ENCODE results near the gene MAT2B. TPM values are rescaled to one million over a fixed set of nuclear protein-coding genes. Genes with fewer than 3 reads are reported as not detected.

Gene MAT2B
- polyA plus RNA-seq, 1 experiment, result 86.4 TPM

DNA sequence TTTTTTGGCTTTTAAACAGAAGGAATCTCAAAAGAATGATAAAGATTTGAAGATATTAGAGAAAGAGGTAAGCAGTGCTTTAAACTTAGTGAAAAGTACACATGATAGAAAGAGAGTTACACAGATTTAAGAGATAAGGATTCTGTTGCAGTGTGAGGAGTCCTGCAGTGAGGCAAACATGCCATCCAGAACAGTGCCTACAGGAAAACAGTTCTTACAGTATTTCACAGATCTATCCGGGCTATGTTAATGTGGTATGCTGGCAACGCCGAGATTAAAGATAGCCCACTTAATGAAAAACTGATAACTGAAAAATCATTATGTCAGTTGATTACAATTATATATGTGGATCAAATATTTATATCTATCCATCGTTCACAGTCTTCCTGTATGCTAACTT, 37.7 kb upstream of the MAT2B start:
- ChIA-PET POLR2A (interaction anchor here (0.8 kb wide), 1 partner anchor 8 kb away, joined by 3 read pairs; the partner anchor contains the start of genes HMMR and NUDCD2), CTCF (interaction anchor here (1.1 kb wide), 1 partner anchor 12 kb away, joined by 3 read pairs; no protein-coding TSS in a partner anchor)
- no peak for DNase-seq (ENCODE audit: low read depth, low spot score)
- Histone ChIP-seq H3K4me3 (ENCODE audit: low read depth, low read length) (no peak overlapping the region), H3K27ac (ENCODE audit: low read depth, low read length) (no peak overlapping the region), H3K9me3 (ENCODE audit: control insufficient read depth, insufficient read depth, low read length) (no peaks in the 10 kb centered on the region), H3K27me3 (ENCODE audit: control insufficient read depth, insufficient read depth, low read length) (no peaks in the 10 kb centered on the region)
- TF ChIP-seq, protein P1, sequence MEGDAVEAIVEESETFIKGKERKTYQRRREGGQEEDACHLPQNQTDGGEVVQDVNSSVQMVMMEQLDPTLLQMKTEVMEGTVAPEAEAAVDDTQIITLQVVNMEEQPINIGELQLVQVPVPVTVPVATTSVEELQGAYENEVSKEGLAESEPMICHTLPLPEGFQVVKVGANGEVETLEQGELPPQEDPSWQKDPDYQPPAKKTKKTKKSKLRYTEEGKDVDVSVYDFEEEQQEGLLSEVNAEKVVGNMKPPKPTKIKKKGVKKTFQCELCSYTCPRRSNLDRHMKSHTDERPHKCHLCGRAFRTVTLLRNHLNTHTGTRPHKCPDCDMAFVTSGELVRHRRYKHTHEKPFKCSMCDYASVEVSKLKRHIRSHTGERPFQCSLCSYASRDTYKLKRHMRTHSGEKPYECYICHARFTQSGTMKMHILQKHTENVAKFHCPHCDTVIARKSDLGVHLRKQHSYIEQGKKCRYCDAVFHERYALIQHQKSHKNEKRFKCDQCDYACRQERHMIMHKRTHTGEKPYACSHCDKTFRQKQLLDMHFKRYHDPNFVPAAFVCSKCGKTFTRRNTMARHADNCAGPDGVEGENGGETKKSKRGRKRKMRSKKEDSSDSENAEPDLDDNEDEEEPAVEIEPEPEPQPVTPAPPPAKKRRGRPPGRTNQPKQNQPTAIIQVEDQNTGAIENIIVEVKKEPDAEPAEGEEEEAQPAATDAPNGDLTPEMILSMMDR (IDR thresholded peaks at IDR 0.05; ENCODE audit: low read depth, low read length), result no peak

DNA sequence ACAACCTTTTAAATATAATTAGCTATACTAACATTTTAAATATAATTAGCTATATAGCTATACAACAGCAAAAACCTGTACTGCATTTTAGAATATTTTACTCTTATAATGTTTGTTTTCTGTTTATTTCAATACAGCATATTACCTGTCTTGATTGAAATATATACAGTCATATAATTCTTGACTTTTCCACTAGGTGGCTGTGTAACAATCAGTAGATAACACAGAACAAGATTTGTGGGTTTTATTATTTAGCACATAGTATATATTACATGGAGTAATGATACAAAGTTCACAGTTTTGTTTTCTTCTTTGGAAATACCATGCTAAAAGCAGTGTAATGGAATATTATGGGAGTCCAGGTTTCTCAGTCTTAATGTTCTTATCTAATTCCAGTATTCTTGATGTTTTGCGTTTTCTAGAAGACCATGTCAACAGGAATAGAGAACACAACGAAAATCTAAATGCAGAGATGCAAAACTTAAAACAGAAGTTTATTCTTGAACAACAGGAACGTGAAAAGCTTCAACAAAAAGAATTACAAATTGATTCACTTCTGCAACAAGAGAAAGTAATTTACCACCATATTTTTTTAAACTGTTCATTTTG, 31.7 kb upstream of the MAT2B start:
- H3K27ac ChIP-seq (ENCODE audit: low read depth, low read length), result no peak overlapping the region
- no peak overlapping the region for H3K4me3 ChIP-seq (ENCODE audit: low read depth, low read length)
- H3K27me3 ChIP-seq (ENCODE audit: control insufficient read depth, insufficient read depth, low read length), result no peaks in the 10 kb centered on the region
- TF ChIP-seq, protein P1 (IDR thresholded peaks at IDR 0.05; ENCODE audit: low read depth, low read length), result peak; percentile 43
- no peak for DNase-seq (ENCODE audit: low read depth, low spot score)
- ChIA-PET CTCF (interaction anchor here (0.6 to 3.9 kb wide), 7 partner anchors 8 to 35 kb away, joined by 3 to 27 read pairs (median 5); partner anchors contain the start of genes HMMR, MAT2B and NUDCD2), POLR2A (interaction anchor here (1.1 kb wide), 1 partner anchor 13 kb away, joined by 4 read pairs; the partner anchor contains the start of genes HMMR and NUDCD2)
- no peaks in the 10 kb centered on the region for H3K9me3 ChIP-seq (ENCODE audit: control insufficient read depth, insufficient read depth, low read length)

DNA sequence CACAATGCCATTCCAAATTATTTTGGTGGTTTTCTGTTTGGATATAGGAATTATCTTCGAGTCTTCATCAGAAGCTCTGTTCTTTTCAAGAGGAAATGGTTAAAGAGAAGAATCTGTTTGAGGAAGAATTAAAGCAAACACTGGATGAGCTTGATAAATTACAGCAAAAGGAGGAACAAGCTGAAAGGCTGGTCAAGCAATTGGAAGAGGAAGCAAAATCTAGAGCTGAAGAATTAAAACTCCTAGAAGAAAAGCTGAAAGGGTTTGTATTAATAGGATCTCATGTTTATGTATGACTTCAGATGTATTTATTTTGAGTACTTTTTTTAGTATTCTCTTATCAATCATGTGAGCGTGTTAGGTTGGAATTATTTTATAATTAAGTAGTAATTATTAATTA, 30.0 kb upstream of the MAT2B start:
- ChIA-PET CTCF (interaction anchor here (0.7 to 3.9 kb wide), 5 partner anchors 9 to 1068 kb away, joined by 3 to 27 read pairs (median 3); partner anchors contain the start of gene MAT2B), POLR2A (no interaction called here)
- DNase-seq (ENCODE audit: low read depth, low spot score), result no peak
- H3K9me3 ChIP-seq (ENCODE audit: control insufficient read depth, insufficient read depth, low read length), result no peaks in the 10 kb centered on the region
- TF ChIP-seq, protein P1 (IDR thresholded peaks at IDR 0.05; ENCODE audit: low read depth, low read length), result no peak
- no peaks in the 10 kb centered on the region for H3K27me3 ChIP-seq (ENCODE audit: control insufficient read depth, insufficient read depth, low read length)
- H3K27ac ChIP-seq (ENCODE audit: low read depth, low read length), result no peak overlapping the region
- H3K4me3 ChIP-seq (ENCODE audit: low read depth, low read length), result no peak overlapping the region

DNA sequence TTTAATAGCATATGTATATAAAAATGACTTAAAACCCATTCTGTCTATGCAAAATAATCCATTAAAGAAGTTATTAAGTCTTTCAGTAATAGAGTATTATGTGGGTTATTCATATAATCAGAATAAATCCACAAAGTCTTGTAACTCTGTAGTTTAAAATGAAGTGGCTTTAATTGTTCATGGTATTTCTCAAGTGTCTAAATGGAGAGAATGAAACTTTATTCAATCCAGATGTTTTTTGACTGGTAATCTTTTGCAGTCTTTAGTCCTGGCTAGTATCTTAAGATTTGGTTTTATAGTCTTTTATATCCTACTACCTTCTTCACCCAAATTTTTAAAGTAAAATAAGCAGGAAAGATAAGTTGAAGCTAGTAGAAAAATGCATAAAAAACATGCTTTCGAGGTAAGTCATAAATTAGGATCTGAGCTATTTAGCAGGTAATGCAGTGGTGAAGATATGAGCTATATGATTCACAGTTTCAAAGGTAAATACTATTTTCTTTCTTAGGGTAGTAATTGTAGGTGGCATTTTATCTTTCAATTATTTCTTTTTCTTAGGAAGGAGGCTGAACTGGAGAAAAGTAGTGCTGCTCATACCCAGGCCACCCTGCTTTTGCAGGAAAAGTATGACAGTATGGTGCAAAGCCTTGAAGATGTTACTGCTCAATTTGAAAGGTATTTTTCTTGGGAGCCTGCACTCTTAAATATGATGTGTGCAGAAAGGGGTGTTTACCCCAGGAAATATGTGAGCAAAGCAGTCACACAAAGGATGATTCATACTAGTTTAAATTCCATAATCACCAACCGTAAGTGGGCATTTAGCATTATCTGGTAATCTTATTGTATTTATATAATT, 27.1 kb upstream of the MAT2B start:
- Histone ChIP-seq H3K4me3 (ENCODE audit: low read depth, low read length) (no peak overlapping the region), H3K9me3 (ENCODE audit: control insufficient read depth, insufficient read depth, low read length) (no peaks in the 10 kb centered on the region), H3K27ac (ENCODE audit: low read depth, low read length) (no peak overlapping the region), H3K27me3 (ENCODE audit: control insufficient read depth, insufficient read depth, low read length) (no peaks in the 10 kb centered on the region)
- TF ChIP-seq, protein P1 (IDR thresholded peaks at IDR 0.05; ENCODE audit: low read depth, low read length), result no peak
- no peak for DNase-seq (ENCODE audit: low read depth, low spot score)
- POLR2A ChIA-PET, result no interaction called here
- CTCF ChIA-PET, result interaction anchor here (1.1 kb wide), 2 partner anchors 11 to 27 kb away, joined by 3 to 4 read pairs; partner anchors contain the start of gene MAT2B

DNA sequence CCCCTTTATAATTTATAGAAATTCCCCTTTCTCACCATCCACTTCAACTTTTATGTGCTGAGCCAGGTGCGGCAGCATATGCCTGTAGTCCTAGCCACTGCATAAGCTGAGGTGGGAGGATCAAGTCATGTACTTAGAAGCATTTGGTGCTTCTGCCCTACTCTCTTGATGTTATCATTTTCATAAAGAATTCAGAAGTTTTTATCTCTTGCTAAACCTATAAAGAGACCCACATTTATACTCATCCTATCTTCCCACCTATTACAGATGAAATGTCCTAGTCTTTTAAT, 26.5 kb upstream of the MAT2B start:
- ChIA-PET POLR2A (no interaction called here), CTCF (interaction anchor here (1.1 kb wide), 2 partner anchors 10 to 26 kb away, joined by 3 to 4 read pairs; partner anchors contain the start of gene MAT2B)
- no peak for DNase-seq (ENCODE audit: low read depth, low spot score)
- Histone ChIP-seq H3K27ac (ENCODE audit: low read depth, low read length) (no peak overlapping the region), H3K27me3 (ENCODE audit: control insufficient read depth, insufficient read depth, low read length) (no peaks in the 10 kb centered on the region), H3K9me3 (ENCODE audit: control insufficient read depth, insufficient read depth, low read length) (no peaks in the 10 kb centered on the region), H3K4me3 (ENCODE audit: low read depth, low read length) (no peak overlapping the region)
- TF ChIP-seq, protein P1 (IDR thresholded peaks at IDR 0.05; ENCODE audit: low read depth, low read length), result no peak
